GM12892 (cell line): Measurements from ENCODE around the gene DEXI.

Experiments used
- DNase-seq: peaks from one replicate; pipeline ENCODE4 v3.0.0; 2011; ENCODE audit not compliant: insufficient read length
- FAIRE-seq: peaks from 2 replicates; lab custom pipeline; 2011; peaks lifted over from hg19 to GRCh38; lab: Jason Lieb, UNC
- POLR2A ChIP-seq: IDR thresholded peaks from 2 replicates; pipeline ENCODE4 v1.6.1; 2011; ENCODE audit warnings: low read depth, low read length, control low read depth
- POLR2AphosphoS5 ChIP-seq: IDR thresholded peaks from 2 replicates; pipeline ENCODE4 v1.6.1; 2011; ENCODE audit warnings: low read depth, low read length, control low read depth
- TAF1 ChIP-seq: IDR thresholded peaks from 2 replicates; pipeline ENCODE4 v1.6.1; 2011; ENCODE audit warnings: low read depth, mild to moderate bottlenecking, control low read depth, low read length, borderline replicate concordance

DEXI gene

DNA sequence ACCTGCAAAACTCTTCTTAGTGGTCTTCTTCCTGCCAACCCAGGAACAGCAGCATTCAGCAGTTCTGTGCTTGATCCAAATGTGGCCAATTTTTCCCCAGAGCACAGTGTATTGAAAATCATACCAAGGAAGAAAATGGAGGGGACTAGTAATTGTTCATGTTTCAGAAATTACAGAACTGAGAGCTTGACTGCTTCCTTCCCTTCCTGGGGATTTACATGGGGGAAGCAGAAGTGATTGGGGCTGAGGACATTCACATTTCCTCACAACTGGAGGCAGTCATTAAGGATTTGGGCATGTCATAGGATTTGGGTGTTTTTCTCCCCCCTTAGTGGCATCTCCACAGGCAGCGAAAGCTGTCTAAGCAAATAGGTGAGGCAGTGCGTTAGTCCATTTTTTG, 45.5 kb downstream of the DEXI start:
- FAIRE-seq: no peak

DNA sequence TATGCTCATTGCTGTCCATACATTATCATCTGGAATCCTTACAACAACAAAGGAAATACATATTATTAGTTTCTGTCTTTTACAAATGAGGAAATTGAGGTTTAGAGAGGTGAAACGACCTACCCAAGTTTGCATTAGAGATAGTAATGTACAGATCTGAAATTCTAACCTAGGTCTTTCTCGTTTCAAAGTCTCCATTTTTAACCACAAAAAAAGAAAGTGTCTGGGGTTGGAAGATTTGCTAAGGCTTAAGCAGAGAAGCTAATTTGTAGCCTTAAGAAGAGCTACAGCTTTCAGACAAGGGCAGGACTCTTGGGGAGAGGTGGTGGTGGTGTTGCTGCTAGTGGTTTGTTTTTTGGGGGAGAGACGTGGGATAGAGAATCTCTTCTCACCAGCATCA, 46.1 kb downstream of the DEXI start:
- FAIRE-seq (peak; percentile 21), DNase-seq (no peak)
- no peak for TF ChIP-seq POLR2A
- no peak for TF ChIP-seq TAF1
- no peak for TF ChIP-seq POLR2AphosphoS5

More for the DNA sequence above, 45.5 kb downstream of the DEXI start:
- no peak for DNase-seq
- TF ChIP-seq POLR2A (no peak), POLR2AphosphoS5 (no peak), TAF1 (no peak)

DNA sequence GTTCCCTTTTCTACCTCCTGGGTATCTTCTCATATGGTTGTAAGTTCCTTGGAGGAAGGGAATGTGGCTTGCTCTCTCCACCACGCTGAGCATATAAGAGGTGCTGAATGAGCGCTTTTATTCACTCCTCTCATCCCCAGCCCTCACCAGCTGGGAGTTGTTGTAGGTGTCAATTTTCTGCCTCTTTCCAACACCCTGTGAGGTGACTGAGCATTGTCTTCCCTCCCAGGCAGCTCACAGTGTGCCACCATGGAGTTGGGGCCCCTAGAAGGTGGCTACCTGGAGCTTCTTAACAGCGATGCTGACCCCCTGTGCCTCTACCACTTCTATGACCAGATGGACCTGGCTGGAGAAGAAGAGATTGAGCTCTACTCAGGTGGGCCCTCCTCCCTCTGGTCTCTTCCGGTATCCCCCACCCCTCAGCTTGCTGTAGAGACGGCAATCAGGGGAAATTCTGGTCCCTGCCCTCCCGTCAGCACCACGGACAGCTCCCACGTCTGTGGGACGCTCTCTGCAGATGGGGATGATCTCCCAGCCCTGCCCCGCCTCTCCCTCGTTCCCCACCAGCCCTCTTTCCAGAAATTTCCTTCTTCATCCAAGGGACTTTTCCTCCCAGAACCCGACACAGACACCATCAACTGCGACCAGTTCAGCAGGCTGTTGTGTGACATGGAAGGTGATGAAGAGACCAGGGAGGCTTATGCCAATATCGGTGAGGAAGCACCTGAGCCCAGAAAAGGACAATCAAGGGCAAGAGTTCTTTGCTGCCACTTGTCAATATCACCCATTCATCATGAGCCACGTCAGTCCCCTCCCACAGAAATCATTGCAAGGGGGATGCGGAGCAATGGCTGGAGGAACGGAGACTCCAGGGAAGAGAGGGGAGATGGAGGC, 47.0 kb downstream of the DEXI start:
- DNase-seq: no peak
- TF ChIP-seq POLR2A (no peak), POLR2AphosphoS5 (no peak), TAF1 (no peak)
- FAIRE-seq: peak; percentile 40

DNA sequence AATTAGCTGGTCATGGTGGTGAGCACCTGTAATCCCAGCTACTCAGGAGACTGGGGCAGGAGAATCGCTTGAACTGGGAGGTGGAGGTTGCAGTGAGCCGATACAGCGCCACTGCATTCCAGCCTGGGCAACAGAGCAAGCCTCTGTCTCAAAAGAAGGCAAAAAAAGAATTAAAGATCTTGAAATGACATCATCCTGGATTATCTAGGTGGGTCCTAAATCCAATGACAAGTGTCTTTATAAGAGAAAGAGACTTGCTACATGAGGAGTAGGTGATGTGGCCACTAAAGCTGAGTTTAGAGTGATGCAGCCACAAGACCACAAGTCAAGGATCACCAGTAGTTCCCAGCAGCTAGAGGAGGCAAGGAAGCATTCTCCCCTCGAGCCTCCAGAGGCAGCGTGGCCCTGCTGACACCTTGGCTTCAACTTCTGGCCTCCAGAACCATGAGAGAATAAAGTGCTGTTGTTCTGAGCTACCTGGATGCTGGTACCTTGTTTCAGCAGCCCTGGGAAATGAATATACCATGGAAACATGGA, 49.4 kb downstream of the DEXI start:
- no peak for TF ChIP-seq TAF1
- TF ChIP-seq POLR2A: no peak
- no peak for TF ChIP-seq POLR2AphosphoS5
- DNase-seq (no peak), FAIRE-seq (no peak)

DNA sequence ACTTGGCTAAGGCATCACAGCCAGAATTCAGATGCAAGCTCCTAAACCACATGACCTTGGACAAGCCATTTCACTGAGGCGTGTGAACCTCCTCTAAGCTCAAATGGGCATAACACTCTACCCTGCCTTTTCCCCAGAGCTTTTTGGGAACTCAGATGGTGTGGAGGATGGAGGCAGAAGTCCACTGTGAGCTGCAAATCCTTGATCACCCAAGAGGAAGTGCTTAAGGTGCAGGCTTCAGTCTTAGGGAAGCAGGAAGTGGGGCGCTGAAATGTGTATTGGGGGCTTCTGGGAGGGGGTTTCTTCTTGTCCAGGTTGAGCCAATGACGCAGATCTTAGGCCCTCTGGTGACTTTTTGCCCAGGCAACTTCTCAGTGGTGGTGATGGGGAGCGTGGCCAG, 52.4 kb downstream of the DEXI start:
- no peak for DNase-seq
- FAIRE-seq: no peak
- TF ChIP-seq POLR2A: no peak
- peak; percentile 8; the same call in 1 of the 2 replicates for TF ChIP-seq POLR2AphosphoS5

DNA sequence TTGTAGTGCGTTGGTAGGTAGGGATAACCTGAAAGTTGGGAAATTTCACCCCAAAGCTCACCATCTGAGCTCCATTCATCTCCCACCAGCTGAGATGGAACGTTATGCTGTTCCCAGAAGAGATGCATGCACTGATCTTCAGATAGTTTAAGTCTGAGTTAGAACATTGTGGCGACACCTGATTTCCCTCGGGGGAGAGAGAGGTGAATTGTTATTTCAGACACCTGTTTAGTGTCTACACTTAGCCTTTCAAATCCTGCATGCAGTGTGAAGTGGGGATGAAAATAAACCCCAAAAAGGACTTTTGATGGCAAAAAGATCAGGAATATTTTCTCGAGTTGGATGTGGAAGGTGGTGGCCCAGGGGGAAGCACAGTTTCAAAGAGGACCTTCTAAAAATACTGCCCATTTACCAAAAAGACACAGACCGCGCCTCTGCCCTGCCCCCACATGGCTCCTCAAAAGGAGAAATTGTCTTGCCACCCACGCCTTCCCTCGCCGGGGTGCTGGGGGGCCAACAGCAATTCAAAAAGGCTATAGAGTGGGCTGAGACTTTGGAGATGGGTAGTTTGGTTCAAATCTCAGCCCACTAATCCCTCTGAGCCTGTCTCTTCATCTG, 53.8 kb downstream of the DEXI start:
- DNase-seq (no peak), FAIRE-seq (peak; percentile 82)
- TF ChIP-seq POLR2A (no peak), POLR2AphosphoS5 (no peak; the same call in 1 of the 2 replicates), TAF1 (no peak)

DNA sequence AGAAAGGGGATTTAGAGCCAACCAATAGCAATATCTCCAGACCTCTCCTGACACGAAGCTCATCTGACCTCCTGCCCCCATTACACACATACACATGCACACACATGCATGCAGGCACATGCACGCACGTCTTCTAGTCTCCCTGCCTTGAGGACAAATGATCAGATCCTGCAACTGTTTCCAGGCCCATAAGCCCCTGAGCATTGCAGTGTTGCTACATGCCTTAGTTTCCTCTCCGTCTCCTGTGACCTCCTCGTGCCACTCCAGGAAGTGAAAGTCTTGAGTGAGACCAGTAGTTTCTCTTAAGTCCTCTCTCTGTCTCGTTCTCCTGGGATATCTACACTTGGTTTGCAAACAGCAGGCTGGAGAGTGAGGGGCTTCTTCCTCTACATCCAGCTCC, 57.0 kb downstream of the DEXI start:
- FAIRE-seq: peak; percentile 96
- TF ChIP-seq POLR2AphosphoS5 (peak; percentile 63), POLR2A (no peak)

DNA sequence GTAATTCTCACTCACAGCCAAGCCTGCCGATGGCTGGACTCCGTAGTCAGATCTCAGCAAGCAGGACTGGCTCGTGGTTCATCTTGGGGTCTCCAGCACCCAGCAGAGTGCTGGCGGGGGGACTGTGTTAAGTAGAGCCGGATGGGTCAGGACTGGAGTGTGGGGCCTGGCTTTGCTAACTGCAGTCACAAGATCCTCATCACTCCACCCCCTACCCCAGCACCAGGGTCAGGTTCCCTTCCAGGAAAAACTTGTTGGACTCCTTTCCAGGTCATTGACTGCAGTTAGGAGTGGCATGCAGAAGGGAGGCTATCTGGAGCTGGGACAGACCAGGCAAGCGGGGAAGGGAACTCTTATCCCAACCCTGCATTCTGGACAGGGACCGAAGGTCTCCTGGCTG, 59.3 kb downstream of the DEXI start:
- no peak for DNase-seq
- TF ChIP-seq TAF1 (no peak), POLR2A (no peak; the same call in 1 of the 2 replicates), POLR2AphosphoS5 (no peak; the same call in 1 of the 2 replicates)
- no peak for FAIRE-seq

More for the DNA sequence above, 57.0 kb downstream of the DEXI start:
- no peak for DNase-seq

DNA sequence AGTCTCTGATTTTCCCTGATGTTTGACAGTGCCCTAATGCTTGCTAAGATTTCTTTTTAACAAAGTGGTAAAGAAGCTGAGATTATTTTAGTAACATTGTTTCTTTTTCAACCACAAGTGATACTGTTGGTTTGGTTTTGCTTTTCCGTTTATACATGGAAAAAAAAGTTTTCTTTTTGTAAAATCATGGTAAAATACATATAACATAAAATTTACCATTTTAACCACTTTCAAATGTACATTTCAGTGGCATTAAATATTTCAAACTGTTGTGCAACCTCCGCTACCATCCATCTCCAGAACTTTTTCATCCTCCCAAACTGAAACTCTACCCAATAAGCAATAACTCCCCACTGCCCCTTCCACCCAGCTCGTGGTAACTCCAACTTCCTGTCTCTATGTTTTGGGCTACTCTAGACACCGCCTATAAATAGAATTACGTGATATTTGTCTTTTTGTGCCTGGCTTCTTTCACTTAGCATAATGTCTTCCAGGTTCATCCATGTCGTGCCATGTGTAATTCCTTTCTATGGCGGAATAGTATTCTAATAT, 60.7 kb downstream of the DEXI start:
- FAIRE-seq (no peak), DNase-seq (no peak)
- TF ChIP-seq POLR2AphosphoS5: no peak; the same call in 1 of the 2 replicates
- no peak for TF ChIP-seq TAF1
- TF ChIP-seq POLR2A: no peak

DNA sequence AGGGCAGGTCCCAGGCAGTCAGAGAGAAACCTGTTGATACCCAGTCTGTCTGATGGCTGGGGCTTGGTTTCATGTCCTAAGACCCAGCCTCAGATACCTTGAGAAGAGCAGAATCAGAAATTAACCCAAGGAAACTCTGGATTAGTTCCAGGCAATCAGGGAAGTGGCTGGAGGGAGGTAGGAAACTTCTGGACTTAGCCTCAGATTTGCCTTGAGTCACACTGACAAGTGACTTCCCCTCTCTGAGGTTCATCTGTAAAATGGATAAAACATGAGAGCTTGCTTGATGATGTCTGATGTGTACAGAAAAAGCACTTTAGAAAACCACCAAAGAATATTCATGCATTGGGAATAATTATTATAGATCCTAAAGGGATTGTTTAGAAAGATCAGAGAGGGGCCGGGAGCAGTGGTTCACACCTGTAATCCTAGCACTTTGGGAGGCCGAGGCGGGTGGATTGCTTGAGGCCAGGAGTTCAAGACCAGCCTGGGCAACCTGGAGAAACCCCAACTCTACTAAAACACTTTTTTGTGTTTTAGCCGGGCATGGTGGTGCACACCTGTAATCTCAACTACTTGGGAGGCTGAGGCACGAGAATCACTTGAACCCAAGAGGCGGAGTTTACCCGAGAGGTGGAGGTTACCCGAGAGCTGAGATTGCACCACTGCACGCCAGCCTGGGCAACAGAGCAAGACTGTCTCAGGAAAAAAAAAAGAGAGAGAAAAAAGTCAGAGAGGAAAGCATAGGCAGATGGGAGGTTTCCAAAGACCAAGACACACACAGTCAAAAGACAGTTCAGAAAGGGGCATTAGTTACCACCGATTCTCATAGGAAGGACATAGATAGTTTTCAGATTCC, 61.4 kb downstream of the DEXI start:
- TF ChIP-seq POLR2AphosphoS5 (no peak), TAF1 (no peak), POLR2A (peak; percentile 11; the same call in 1 of the 2 replicates)
- DNase-seq: no peak
- FAIRE-seq: no peak
